SW 1271 (cell line): Measurements from ENCODE around the gene BICD1.
"Not testable (repeated sequence)": the region's sequence is repeated elsewhere in the genome, so short reads cannot be mapped to it uniquely, and the experiment has no call there.

Experiments used
- DNase-seq, 2 experiments: peaks; one replicate each; lab custom pipeline; 2025; lab: John Stamatoyannopoulos, UW

Gene BICD1

DNA sequence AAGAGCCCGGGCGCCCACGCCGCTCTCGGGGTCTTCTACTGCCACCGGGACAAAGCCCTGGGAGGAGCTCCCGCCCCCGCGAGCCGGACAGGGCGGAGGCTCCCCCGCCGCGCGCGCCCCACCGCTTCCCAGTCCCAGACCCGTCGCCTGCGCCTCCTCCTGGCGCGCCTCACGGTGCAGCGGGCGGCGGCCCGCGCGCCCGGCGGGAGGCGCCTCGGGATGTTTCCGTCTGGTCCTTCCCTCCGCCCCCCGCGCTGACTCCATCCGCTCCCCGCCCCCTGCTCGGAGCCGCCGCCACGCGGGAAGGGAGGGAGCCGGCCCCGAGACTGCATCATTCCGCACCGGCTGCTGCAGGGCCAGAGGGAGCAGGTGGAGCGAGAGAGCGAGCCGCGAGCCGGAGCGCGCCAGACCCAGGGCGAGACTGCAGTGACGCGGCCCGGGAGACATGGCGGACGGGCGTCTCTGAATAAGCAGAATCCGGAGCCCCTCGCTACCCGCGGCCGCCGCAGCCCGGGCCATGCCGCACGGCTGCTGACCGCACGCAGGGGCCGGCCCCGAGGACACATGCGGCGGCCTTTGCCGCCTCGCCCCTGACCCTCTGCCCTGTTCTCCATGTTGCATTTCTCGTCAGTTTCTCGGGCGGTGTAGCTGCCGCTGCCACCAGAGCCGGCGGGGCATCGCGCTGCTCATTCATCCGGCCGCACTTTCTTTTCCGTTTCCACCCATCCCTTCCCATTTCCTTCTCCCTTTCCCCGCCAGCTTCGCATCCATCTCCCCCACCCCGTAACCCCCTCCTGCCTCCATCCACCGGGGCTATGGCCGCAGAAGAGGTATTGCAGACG lies at the start of gene BICD1:
TSS of gene BICD1 (plus strand) at position 331 of the 842 bp plus-strand sequence. CDS start at position 816, 485 bp downstream.
- DNase-seq = peak; percentile 69 to 91

- no peak for DNase-seq
These were observed 45.6 kb upstream of the BICD1 start for GRCh38 chr12:32061033-32061432.

DNA sequence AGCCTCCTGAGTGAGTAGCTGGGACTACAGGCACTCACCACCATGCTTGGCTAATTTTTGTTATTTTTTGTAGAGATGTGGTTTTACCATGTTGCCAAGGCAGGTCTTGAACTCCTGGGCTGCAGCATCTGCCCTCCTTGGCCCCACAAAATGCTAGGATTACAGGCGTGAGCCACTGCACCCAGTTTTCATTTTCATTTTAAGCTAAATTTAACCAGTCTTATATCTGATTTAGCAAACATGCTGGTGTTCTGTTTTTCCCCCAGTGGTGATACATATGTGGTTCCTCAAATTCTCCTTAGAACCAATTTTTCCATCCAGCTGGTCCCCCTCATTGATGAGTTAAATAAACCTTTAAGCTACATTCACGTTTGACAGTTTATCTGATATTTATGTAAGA lies 43.8 kb upstream of the BICD1 start:
- DNase-seq = no peak

- no peak for DNase-seq
These were observed 42.9 kb upstream of the BICD1 start for GRCh38 chr12:32063796-32064195.

- no peak for DNase-seq
These were observed 40.4 kb upstream of the BICD1 start for GRCh38 chr12:32066206-32066605.

GRCh38 chr12:32069071-32069470 lies 37.6 kb upstream of the BICD1 start:
- DNase-seq = no peak

DNA sequence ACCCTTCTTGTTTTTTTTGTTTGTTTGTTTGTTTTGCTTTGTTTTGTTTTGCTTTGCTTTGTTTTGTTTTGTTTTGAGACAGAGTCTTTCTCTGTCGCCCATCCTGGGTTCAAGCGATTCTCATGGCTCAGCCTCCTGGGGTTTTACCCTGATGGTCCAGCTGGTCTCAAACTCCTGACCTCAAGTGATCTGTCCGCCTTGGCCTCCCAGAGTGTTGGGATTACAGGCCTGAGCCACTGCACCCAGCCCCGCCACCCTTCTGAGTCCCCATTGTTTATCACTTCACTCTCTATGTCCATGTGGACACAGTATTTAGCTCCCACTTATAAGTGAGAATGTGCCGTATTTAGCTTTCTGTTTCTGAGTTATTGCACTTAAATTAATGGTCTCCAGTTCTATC lies 36.9 kb upstream of the BICD1 start:
- no peak for DNase-seq

- DNase-seq = no peak
These were observed 36.3 kb upstream of the BICD1 start for GRCh38 chr12:32070370-32070769.

DNA sequence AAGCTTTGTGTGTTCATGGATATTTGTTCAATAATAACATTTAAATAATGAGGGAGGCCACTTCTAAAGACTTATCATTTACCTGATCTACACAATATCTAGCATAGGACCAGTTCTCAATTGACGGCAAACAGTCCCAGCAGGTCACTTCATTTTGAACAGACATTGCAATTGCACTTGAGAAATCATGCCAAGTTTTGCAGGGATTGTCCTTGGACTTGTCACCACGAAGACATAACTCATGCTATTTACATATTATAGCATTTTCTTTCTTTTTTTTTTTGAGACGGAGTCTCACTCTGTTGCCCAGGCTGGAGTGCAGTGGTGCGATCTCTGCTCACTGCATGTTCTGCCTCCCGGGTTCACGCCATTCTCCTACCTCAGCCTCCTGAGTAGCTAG lies 34.5 kb upstream of the BICD1 start:
- no peak for DNase-seq

- no peak for DNase-seq
These were observed 32.2 kb upstream of the BICD1 start for GRCh38 chr12:32074432-32074831.

GRCh38 chr12:32076941-32077340 lies 29.7 kb upstream of the BICD1 start:
- no peak for DNase-seq

GRCh38 chr12:32080435-32080834 lies 26.2 kb upstream of the BICD1 start:
- no peak for DNase-seq

DNA sequence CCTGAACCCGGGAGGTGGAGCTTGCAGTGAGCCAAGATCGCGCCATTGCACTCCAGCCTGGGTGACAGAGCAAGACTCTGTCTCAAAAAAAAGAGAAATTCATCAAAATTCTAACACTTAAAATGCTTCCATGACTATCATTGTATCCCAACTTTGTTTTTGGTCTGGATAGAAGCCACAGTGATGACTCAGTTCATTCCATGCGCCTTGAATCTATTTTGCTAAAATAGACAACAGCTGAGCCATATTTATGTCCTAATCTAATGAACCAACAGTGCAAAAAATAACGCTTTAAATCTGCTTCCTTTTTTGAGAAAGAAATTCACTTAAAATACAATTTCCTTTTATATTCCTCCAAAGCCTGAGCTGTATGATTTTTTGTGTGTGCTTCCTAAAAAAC lies 23.2 kb upstream of the BICD1 start:
- DNase-seq = no peak

DNA sequence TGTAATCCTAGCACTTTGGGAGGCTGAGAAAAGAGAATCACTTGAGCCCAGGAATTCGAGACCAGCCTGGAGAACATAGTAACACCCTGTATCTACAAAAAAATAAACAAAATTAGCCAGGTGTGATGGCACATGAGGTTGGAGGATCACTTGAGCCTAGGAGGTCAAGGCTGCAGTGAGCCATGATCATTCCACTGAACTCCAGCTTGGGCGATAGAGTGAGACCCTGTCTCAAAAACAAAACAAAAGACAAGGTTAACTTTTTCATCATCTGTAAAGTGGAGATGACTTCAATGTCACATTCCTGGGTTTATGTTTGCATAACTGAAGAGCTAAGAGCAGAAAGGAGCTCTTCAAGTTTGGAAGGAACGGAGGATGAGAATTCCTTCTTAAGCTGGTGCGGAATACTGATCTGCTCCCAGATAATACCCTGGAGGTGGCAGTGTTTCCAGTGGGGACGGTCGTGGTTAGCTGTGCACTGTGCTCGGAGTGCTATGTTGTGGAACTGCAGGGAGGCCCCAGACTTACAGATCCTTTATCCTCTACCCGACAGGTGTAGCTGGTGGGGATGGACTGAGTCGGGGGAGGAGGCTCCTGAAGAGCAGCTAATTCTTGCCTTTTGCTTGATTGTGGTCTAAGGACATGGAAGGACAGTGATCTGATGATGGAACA lies 22.5 kb upstream of the BICD1 start:
- no peak for DNase-seq

DNA sequence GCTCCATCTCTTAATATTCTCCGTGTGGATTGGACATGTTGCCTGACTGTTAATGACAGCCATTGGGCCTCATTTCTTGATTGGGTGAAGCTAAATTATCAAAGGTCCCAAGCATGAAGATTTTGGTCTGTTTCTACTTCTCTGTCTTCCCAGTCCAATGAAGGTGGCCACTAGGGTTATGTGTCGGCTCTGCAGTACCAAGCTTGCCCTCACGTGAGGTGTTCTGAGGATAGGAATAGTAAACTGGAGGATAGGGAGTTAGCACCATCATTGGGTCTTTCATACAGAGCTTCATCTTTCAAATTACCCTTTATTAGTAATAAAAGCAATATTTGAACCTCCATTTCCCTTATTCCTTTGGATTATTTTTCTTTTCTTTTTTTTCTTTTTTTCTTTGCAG lies 21.9 kb upstream of the BICD1 start:
- no peak for DNase-seq

DNA sequence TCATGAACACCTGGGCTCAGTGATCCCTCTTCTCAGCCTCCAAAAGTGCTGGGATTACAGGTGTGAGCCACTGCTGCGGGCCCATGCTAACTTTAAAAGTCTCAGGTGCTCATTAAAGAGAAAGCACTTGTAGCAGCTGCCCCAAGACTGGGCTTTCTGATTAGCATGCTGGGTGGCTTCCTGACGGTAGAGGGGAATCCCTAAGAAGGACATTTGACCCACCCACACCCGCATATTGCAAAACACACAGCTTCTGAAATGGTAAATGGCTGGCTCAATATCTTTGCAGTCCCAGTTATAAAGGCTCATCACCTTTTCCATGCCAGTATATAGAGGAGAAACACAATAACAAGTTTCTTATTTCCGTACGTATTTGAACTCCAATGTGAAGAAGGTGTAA lies 19.3 kb upstream of the BICD1 start:
- no peak for DNase-seq

GRCh38 chr12:32089156-32089555 lies 17.5 kb upstream of the BICD1 start:
- DNase-seq = no peak

DNA sequence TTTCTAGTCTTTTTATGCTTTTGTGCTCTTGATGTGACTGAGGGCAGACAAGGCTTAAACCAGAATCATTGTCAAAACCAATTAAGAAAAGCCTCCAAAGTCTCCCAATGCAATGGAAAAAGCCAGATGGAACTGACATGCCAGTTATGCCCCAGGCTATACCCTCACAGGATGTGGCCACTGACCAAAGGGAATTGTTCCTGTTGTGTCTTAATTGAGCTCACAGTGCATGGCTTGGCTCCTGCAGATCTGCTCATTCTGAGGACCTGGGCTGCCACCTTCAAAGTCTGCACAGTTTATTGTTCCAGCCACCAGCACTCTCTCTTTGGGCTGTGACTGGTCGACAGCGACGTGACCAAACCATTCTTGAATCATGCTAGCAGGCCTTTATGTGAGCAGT lies 17.1 kb upstream of the BICD1 start:
- DNase-seq = peak in 1 of 2 experiments; percentile 52

DNA sequence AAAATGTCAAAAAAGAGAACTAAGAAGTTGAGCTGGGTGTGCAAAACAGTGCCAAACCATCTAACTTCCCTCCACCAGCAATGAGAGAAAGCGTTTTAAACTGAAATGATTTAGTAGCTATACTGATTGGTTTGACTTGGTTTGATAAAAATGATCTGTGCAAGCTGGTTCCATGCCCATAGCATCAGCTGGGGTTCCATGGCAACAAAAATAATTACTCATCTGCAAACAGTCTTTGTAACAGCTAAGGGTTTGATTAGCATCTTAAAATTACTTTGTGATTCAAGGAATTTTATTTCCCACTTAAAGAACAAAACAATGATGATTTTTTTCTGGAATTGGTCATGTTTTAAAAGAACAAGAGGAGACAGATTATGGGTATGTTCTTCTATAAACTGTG lies 15.0 kb upstream of the BICD1 start:
- no peak for DNase-seq

DNA sequence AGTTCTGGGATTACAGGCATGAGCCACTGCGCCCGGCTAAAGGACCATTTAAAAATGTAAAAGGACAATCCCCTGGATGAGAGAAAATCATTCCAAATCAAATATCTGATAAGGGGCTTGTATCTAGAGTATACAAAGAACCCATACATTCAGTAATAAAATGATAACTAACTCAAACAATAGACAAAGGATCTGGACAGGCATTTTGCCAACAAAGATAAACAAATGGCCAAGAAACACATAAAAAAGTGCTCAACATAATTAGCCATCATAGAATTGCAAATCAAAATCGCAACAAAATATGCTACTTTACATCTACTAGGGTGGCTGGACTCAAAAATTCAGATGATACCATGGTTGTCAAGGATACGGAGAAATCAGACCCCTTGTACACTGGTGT lies 8.5 kb upstream of the BICD1 start:
- no peak for DNase-seq

GRCh38 chr12:32099275-32099674 lies 7.4 kb upstream of the BICD1 start:
- DNase-seq = not testable (repeated sequence)

GRCh38 chr12:32100361-32100760 lies 6.3 kb upstream of the BICD1 start:
- DNase-seq = no peak

- DNase-seq = no peak
These were observed 5.8 kb upstream of the BICD1 start for GRCh38 chr12:32100888-32101287.

GRCh38 chr12:32102234-32102633 lies 4.4 kb upstream of the BICD1 start:
- no peak for DNase-seq
